Measurements from ENCODE around the gene SLC2A13.

- TF ChIP-seq CTCF (IDR thresholded peaks at IDR 0.05) = no peak
- no peak for TF ChIP-seq POLR2AphosphoS5 (IDR thresholded peaks at IDR 0.05; ENCODE audit: low read depth, low read length)
- TF ChIP-seq SIN3A (IDR thresholded peaks at IDR 0.05; ENCODE audit: borderline replicate concordance, insufficient read depth, low read depth, low read length) = no peak
- TF ChIP-seq, protein P1, sequence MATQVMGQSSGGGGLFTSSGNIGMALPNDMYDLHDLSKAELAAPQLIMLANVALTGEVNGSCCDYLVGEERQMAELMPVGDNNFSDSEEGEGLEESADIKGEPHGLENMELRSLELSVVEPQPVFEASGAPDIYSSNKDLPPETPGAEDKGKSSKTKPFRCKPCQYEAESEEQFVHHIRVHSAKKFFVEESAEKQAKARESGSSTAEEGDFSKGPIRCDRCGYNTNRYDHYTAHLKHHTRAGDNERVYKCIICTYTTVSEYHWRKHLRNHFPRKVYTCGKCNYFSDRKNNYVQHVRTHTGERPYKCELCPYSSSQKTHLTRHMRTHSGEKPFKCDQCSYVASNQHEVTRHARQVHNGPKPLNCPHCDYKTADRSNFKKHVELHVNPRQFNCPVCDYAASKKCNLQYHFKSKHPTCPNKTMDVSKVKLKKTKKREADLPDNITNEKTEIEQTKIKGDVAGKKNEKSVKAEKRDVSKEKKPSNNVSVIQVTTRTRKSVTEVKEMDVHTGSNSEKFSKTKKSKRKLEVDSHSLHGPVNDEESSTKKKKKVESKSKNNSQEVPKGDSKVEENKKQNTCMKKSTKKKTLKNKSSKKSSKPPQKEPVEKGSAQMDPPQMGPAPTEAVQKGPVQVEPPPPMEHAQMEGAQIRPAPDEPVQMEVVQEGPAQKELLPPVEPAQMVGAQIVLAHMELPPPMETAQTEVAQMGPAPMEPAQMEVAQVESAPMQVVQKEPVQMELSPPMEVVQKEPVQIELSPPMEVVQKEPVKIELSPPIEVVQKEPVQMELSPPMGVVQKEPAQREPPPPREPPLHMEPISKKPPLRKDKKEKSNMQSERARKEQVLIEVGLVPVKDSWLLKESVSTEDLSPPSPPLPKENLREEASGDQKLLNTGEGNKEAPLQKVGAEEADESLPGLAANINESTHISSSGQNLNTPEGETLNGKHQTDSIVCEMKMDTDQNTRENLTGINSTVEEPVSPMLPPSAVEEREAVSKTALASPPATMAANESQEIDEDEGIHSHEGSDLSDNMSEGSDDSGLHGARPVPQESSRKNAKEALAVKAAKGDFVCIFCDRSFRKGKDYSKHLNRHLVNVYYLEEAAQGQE (IDR thresholded peaks at IDR 0.05; ENCODE audit: insufficient read depth in 1 of 2, low read depth in 2 of 2, low read length in 1 of 2) = no peak
- no peak for TF ChIP-seq TCF7L2 (IDR thresholded peaks at IDR 0.05; ENCODE audit: low read depth, low read length)
Observed at GRCh38 chr12:40105265-40105514, 691 bp downstream of the SLC2A13 start.
